GM12892 (cell line): ENCODE measurements around the gene KCNC4.

Experiments used
- POLR2A ChIP-seq: IDR thresholded peaks from 2 replicates; pipeline ENCODE4 v1.6.1; 2011; ENCODE audit warnings: low read depth, low read length, control low read depth
- POLR2AphosphoS5 ChIP-seq: IDR thresholded peaks from 2 replicates; pipeline ENCODE4 v1.6.1; 2011; ENCODE audit warnings: low read depth, low read length, control low read depth

DNA sequence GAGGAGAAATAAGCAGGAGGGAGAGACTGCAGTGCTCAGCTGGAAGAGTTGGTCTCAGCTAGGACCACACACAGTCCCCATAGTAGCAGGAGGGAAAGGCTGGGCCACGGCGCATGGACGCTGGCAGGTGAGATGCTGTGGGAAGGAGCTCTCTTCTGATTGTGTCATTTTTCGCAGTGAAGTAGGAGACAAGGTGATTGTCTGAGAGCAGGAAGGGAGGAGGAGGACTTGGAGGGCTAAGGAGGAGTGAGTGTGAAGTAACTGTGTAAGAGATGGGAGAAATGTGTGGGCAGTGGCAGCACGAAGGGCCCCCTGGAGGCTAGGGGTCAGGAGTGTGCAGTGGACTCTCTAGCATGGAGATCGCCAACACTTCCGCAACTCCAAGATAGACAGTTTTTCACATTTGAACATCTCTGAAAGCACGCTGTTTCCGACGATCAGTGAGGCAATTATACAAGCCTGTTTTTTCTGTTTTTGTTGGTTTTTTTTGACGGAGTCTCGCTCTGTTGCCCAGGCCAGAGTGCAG lies 26.4 kb upstream of the KCNC4 start:
- TF ChIP-seq POLR2AphosphoS5 (no peak), POLR2A (no peak)
